ENCODE results near the gene PRKAG1. TPM values are rescaled to one million over a fixed set of nuclear protein-coding genes. Genes with fewer than 3 reads are reported as not detected.

The PRKAG1 gene
- total RNA-seq, 2 experiments from 2014 or later: 49.4 to 50.9 TPM

DNA sequence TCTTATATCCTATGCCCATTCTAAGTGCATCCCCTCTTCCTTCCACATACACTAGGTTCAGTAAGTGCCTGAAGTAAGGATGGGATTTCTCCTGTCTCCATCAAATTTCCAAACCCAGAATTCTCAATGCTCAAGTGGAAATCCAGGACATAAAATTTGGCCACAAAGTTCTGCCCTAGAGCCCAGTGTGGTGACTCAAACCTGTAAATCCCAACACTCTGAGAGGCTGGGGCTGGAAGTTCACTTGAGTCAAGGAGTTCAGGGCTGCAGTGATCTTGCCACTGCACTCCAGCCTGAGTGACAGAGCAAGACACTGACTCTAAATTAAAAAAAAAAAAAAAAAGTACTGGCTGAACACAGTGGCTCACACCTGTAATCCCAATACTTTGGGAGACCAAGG is 56.8 kb downstream of the PRKAG1 start:
- intact Hi-C loops (cut with micrococcal nuclease): no loop called here
- H3K27ac Mint-ChIP-seq: no peak overlapping the region
- H3K4me1 Mint-ChIP-seq (ENCODE audit: low read depth): peaks cover 5% of the 10 kb centered on the region
- H3K9me3 Mint-ChIP-seq: no peaks in the 10 kb centered on the region
- DNase-seq: no peak
- H3K36me3 Mint-ChIP-seq (ENCODE audit: low read depth): no peaks in the 10 kb centered on the region
- H3K27me3 Mint-ChIP-seq (ENCODE audit: low read depth): peaks cover 2% of the 10 kb centered on the region
- H3K4me3 Mint-ChIP-seq: no peak overlapping the region
- CTCF ChIA-PET: interaction anchor here (0.5 to 1.4 kb wide), 4 partner anchors 23 to 182 kb away, joined by 3 read pairs; no protein-coding TSS in a partner anchor

DNA sequence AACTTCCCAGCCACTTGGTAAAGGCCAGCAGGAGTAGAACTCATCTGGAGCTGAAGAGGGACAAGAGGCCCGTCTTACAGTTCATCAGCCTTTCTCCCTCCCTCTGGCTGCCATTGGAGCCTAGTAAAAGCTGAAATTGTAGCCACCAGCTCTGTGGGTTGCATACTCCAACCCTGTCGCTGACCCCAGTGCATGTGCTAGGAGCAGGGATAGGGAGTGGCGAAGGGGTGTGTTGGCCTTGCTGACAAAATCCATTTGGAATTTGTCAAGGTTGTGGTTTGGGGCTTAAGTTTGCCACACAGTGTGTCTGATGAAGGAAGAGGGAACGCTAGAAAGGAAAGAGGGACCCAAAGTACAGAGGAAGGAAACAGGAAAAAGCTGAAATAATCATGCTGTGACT is 57.2 kb downstream of the PRKAG1 start:
- H3K4me1 Mint-ChIP-seq (ENCODE audit: low read depth): peaks cover 9% of the 10 kb centered on the region
- no peaks in the 10 kb centered on the region for H3K36me3 Mint-ChIP-seq (ENCODE audit: low read depth)
- DNase-seq: no peak
- H3K27ac Mint-ChIP-seq: no peak overlapping the region
- H3K4me3 Mint-ChIP-seq: no peak overlapping the region
- H3K27me3 Mint-ChIP-seq (ENCODE audit: low read depth): peaks cover 2% of the 10 kb centered on the region
- intact Hi-C loops (cut with micrococcal nuclease): no loop called here
- no peaks in the 10 kb centered on the region for H3K9me3 Mint-ChIP-seq
- CTCF ChIA-PET: interaction anchor here (0.5 to 1.9 kb wide), 2 partner anchors 27 to 70 kb away, joined by 3 to 6 read pairs; no protein-coding TSS in a partner anchor

DNA sequence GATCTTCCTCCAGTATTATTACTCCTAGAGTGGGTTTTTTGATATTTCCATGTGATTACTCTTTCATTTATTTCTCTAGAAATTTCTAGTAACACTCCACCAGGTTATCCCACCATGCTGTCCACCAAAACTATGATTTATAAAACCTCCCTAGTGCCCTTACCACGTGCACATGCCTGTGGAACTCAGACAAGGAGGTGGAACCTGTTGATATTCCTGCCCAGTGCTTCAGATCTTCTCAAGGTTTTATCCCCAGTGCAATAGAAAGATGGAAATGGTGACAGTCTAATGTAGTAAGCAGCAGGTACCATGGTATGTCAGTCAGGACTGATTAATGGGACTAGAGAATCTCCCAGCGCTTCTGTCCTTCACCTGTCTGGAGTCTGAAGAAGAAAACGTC is 57.7 kb downstream of the PRKAG1 start:
- Mint-ChIP-seq H3K36me3 (ENCODE audit: low read depth) (peaks cover 2% of the 10 kb centered on the region), H3K9me3 (no peaks in the 10 kb centered on the region), H3K4me3 (no peak overlapping the region), H3K27me3 (ENCODE audit: low read depth) (peaks cover 2% of the 10 kb centered on the region), H3K4me1 (ENCODE audit: low read depth) (peaks cover 14% of the 10 kb centered on the region), H3K27ac (no peak overlapping the region)
- intact Hi-C loops (cut with micrococcal nuclease): no loop called here
- CTCF ChIA-PET: interaction anchor here (1.0 to 1.9 kb wide), 2 partner anchors 9 to 28 kb away, joined by 3 to 6 read pairs; no protein-coding TSS in a partner anchor
- DNase-seq: no peak

DNA sequence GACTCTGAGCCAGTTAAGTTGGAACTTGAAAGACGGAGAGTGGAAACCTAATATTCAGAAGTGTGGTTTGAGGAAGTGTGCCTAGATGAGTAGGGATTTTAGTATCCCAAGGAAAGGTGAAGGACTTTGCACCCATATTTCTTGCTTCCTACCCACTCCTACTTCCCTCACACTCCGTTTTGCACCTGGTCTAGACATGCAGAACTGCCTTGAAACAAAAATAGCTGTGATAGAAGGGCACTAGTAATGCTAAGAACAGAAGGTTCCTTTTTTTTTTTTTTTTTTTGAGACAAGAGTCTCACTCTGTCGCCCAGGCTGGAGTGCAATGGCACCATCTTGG is 60.6 kb downstream of the PRKAG1 start:
- peak overlapping the region; percentile 97 for H3K4me3 Mint-ChIP-seq

DNA sequence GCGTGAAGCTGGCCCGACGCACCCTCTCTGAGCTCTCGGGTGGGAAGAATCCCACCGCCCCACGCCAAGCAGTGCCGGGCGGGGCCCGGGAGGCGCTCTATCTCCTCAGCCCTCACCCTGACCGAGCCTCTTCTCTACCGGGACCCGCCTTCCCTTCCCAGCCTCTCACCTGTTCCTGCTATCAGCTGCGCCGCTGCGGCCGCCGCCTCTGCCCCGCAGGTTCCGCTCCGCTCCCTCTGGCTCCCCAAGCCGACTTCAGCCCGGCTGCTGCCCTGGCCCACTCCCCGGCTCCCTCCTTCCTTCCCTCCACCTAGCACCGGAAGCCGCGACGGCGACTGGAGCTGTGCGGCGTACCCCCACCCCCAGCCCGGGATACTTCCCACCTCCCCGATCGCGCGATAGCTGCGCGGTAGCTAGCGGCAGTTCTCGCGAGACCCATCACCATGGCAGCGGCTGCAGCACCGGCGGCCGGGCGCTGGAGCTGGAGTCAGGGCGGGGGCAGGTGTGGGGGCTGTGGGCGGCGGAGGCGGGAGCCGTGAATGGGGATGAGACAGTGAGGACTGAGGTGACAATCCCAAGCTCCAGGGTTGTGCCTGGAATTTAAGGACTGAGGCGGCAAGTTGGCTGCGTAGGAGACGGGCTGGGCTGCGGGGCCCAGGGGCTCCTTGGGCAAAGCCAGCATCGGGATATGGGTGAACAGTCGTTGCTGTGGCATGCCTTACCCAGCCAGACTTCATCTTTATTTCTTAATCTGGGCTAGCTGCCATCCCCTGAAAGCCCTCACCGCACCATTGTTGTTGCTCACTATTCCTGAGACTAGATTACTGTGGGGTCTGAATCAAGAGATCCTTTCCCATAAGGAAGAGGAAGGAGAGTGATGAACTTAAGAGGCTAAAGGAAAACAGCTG is 61.2 kb downstream of the PRKAG1 start, which contains the start of gene ARF3:
Gene ARF3, minus strand, starts transcription at position 347 of the 908 bp plus-strand sequence. CDS start 16,392 bp downstream, outside the sequence.
- Mint-ChIP-seq H3K27me3 (ENCODE audit: low read depth) (peaks cover 2% of the 10 kb centered on the region), H3K9me3 (no peaks in the 10 kb centered on the region), H3K4me1 (ENCODE audit: low read depth) (peaks cover 29% of the 10 kb centered on the region), H3K36me3 (ENCODE audit: low read depth) (peaks cover 9% of the 10 kb centered on the region), H3K27ac (peak within 1 kb of the TSS; percentile 86), H3K4me3 (peak within 1 kb of the TSS; percentile 97)
- CTCF ChIA-PET: interaction anchor here (0.5 to 3.5 kb wide), 15 partner anchors 9 to 131 kb away, joined by 3 to 19 read pairs (median 3); partner anchors contain the start of gene WNT1
- peak; percentile 95 for DNase-seq
- intact Hi-C loops (cut with micrococcal nuclease): loop anchor here (1.0 to 2.0 kb wide), 3 partner anchors 13 to 231 kb away; partner anchors contain the start of genes DDX23, TUBA1A and WNT10B

More for the DNA sequence above, 60.6 kb downstream of the PRKAG1 start:
- no peaks in the 10 kb centered on the region for H3K9me3 Mint-ChIP-seq
- DNase-seq: no peak
- intact Hi-C loops (cut with micrococcal nuclease): no loop called here
- CTCF ChIA-PET: interaction anchor here (0.7 to 3.5 kb wide), 12 partner anchors 9 to 130 kb away, joined by 3 to 19 read pairs (median 4); partner anchors contain the start of gene WNT1
- H3K4me1 Mint-ChIP-seq (ENCODE audit: low read depth): peaks cover 29% of the 10 kb centered on the region
- peaks cover 9% of the 10 kb centered on the region for H3K36me3 Mint-ChIP-seq (ENCODE audit: low read depth)
- peaks cover 2% of the 10 kb centered on the region for H3K27me3 Mint-ChIP-seq (ENCODE audit: low read depth)
- no peak overlapping the region for H3K27ac Mint-ChIP-seq

DNA sequence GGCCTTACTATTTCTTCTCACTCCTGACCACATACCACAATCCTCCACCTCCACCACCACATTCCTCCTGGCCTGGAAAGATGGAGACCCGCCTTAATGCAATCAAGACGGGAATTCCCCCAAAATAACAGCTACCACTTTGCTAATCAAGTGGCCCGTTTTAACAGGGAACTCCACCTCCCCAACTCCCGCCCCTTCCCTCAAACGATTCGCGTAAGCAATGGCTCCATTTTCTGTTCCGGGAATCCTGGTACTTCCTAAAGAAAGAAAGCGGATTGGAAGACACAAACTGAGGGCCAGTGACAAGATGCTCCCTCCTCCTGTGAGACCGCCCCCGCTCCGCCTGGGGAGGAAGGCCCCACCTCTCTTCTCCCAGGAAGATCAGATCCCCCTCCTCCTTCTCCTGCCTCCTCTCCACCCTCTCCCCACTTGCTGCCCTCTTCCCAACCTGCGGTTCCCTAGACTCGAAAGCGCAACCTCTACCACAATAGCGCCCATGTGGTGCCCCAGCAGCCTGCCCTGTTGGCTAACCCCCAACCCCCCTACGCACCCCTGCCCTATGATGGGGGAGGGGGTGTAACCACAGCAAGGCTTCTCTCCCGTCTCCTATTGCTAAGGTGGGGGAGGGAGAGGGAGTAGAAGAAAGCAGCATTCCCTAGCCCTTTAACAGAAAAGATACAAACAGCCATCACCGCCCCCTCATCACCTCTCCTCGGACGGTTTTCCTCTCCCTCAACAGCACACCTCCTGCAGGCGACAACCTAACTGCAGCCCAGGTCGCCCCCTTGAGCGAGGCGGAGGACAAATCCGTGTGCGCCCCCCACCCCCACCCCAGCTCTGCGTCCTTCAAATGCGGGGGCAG is 62.1 kb downstream of the PRKAG1 start:
- Mint-ChIP-seq H3K27me3 (ENCODE audit: low read depth) (peaks cover 2% of the 10 kb centered on the region), H3K4me3 (peak overlapping the region; percentile 97), H3K4me1 (ENCODE audit: low read depth) (peaks cover 29% of the 10 kb centered on the region), H3K27ac (peak overlapping the region; percentile 86), H3K9me3 (no peaks in the 10 kb centered on the region), H3K36me3 (ENCODE audit: low read depth) (peaks cover 9% of the 10 kb centered on the region)
- DNase-seq: peak; percentile 57
- CTCF ChIA-PET: interaction anchor here (0.9 to 3.5 kb wide), 10 partner anchors 12 to 103 kb away, joined by 3 to 19 read pairs (median 8); partner anchors contain the start of gene WNT1
- intact Hi-C loops (cut with micrococcal nuclease): loop anchor here (1.0 to 2.0 kb wide), 3 partner anchors 14 to 232 kb away; partner anchors contain the start of genes DDX23, TUBA1A and WNT10B

DNA sequence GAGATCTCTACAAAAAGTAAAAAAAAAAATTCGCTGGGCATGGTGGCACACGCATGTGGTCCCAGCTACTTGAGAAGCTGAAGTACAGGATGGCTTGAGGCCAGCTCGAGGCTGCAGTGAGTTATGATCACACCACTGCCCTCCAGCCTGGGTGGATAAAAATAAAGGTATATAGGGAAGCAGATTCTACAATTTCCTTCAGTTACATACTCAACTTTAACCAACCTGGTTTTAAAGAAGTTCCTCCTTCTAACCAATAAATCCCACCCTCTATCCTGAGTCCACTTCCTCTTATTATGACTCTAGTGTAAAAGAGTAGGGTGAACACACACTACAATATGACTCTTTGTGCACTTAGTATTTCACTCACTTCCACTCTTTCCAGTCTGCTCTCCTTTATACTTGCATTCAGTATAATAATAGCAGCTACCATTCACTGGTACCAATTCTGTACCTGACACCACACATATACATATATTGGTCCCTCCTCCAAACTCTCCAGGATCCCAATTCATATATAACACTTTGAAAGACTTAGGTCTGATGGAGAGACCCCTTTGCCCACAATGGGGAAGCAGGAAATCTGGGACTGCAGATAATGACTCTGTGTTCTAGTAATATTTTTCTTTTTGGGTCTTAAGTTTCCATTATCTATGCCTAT is 63.6 kb downstream of the PRKAG1 start:
- no peak overlapping the region for H3K4me3 Mint-ChIP-seq
- H3K27ac Mint-ChIP-seq: no peak overlapping the region

DNA sequence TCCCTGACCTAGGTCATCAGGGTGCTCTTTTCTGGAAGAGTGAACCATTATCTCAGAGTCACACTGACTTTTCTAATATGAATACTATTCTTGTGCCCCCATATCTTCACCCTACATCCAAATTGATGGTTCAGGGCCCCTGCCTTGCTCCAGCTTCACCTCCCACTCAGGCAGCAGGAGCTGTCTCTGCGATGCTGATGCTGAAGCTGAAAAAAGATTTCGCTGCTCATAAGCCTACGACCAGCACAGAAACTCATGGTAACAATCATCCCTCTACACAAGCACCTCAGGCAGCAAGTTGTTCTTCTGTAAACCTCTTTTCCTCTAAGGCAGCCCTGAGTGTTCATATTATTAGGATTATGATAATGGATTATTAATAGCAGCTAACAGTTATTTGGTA is 64.5 kb downstream of the PRKAG1 start:
- H3K4me3 Mint-ChIP-seq: no peak overlapping the region

More for the DNA sequence above, 63.6 kb downstream of the PRKAG1 start:
- Mint-ChIP-seq H3K36me3 (ENCODE audit: low read depth) (peaks cover 9% of the 10 kb centered on the region), H3K9me3 (no peaks in the 10 kb centered on the region), H3K27me3 (ENCODE audit: low read depth) (peaks cover 2% of the 10 kb centered on the region), H3K4me1 (ENCODE audit: low read depth) (peaks cover 29% of the 10 kb centered on the region)
- DNase-seq: no peak
- CTCF ChIA-PET: interaction anchor here (0.7 to 3.5 kb wide), 11 partner anchors 14 to 102 kb away, joined by 3 to 19 read pairs (median 4); a partner anchor contains a TSS
- intact Hi-C loops (cut with micrococcal nuclease): no loop called here

DNA sequence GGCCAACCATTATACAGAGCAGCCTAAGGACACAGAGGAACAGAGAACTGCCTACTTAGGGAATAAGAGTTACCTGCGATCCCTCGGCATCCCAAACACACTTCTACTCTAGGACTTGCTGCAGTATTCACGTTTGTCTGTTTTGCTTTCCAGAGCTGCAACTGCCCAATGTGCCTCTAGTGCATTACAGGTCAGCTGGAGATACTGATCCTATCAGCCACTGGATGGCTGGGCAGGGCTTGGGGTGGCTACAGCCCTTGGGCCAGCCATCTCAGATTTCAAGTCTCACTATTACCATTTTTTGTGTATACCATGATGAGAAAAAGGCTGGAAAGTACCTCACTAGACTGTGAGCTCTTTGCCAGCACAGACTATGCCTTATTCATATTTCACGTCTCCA is 65.9 kb downstream of the PRKAG1 start:
- intact Hi-C loops (cut with micrococcal nuclease): no loop called here
- DNase-seq: no peak
- H3K4me3 Mint-ChIP-seq: no peak overlapping the region
- no peaks in the 10 kb centered on the region for H3K27me3 Mint-ChIP-seq (ENCODE audit: low read depth)
- H3K36me3 Mint-ChIP-seq (ENCODE audit: low read depth): peaks cover 13% of the 10 kb centered on the region
- H3K27ac Mint-ChIP-seq: no peak overlapping the region
- peaks cover 33% of the 10 kb centered on the region for H3K4me1 Mint-ChIP-seq (ENCODE audit: low read depth)
- no peaks in the 10 kb centered on the region for H3K9me3 Mint-ChIP-seq
- CTCF ChIA-PET: interaction anchor here (0.6 to 1.9 kb wide), 7 partner anchors 19 to 145 kb away, joined by 3 to 7 read pairs (median 3); partner anchors contain the start of gene WNT1

More for the DNA sequence above, 64.5 kb downstream of the PRKAG1 start:
- H3K27ac Mint-ChIP-seq: no peak overlapping the region
- intact Hi-C loops (cut with micrococcal nuclease): no loop called here
- H3K27me3 Mint-ChIP-seq (ENCODE audit: low read depth): no peaks in the 10 kb centered on the region
- H3K36me3 Mint-ChIP-seq (ENCODE audit: low read depth): peaks cover 9% of the 10 kb centered on the region
- CTCF ChIA-PET: interaction anchor here (0.7 kb wide), 1 partner anchor 30 kb away, joined by 3 read pairs; no protein-coding TSS in a partner anchor
- DNase-seq: no peak
- no peaks in the 10 kb centered on the region for H3K9me3 Mint-ChIP-seq
- H3K4me1 Mint-ChIP-seq (ENCODE audit: low read depth): peaks cover 30% of the 10 kb centered on the region
